CD4-positive, alpha-beta T cell treated with Interleukin-21 for 1 hour (primary cell): Measurements from ENCODE around the gene P2RY8.
A peak's percentile ranks its signal among the peaks of the same experiment; 100 is the strongest.
"Not testable (repeated sequence)": the region's sequence is repeated elsewhere in the genome, so short reads cannot be mapped to it uniquely, and the experiment has no call there.

Experiments
- DNase-seq: peaks from one replicate; pipeline ENCODE4 v3.0.0-alpha.2; 2020

The P2RY8 gene

DNA sequence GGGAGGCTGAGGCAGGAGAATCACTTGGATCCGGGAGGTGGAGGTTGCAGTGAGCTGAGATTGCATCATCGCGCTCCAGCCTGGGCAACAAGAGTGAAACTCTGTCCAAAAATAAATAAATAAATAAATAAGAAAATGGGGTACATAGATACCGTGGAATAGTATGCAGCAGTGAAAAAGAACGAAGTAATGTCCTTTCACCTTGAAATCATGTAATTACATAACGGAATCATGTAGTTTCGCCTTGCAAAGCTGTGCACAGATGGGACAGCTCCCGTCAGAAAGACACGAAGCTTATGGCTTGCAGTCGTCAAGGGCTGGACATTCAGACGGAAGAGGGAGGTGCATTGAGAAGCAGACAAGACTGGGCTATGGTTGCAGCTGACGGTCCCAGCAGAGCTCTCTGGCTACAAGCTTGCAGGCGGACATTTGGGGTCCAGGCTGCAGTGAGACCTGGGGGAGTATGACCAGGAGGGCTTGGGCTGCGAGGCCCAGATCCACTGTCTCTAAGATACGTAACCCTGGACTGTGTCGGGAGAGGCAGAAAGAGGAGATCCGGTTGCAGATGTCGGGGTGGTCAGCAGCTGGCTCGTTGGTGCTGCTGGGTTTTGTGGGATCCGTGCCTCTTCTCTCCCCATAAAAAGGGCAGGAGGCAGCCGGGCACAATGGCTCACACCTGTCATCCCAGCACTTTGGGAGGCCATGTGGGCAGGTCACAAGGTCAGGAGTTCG, 6.2 kb upstream of the P2RY8 start:
- DNase-seq, result no peak

DNA sequence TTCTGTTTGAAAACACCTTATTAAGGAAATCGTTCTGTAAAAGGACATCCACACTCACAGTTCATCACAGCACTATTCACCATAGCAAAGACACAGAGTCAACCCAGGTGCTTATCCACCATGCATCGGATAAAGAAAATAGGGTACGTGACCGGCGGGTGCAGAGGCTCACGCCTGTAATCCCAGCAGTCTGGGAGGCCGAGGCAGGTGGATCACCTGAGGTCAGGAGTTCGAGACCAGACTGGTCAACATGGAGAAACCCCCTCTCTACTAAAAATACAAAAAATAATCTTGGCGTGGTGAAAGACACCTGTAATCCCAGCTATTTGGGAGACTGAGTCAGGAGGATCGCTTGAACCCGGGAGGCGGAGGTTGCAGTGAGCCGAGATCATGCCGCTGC, 2.2 kb upstream of the P2RY8 start:
- DNase-seq, result not testable (repeated sequence)

DNA sequence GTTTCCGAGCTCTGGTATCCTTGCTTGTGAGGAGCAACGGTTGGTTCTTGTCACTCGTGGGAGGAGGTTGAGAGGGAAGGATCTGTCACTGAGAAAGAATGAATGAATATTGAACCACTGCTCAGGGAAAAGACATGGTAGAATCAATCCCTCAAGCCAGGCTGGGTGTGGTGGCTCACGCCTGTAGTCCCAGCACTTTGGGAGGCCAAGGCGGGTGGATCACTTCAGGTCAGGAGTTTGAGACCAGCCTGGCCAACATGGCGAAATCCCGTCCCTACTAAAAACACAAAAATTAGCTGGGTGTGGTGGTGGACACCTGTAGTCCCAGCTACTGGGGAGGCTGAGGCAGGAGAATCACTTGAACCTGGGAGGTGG, 718 bp upstream of the P2RY8 start:
- DNase-seq, result not testable (repeated sequence)

DNA sequence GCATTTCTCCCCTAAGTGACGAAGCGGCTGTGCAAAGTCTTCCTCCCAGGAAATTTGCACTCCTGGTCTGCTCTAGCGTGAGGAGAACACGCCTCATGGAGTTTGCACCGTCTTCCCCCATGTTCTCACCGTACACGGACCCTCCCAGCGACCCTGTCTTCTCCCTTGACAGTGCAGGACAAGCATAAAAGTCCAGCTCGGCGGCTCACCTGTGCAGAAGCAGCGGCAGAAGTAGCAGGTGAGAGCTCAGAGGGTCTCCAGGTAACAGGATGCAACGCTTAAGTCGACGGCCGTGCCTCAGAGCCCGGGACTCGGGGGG, 314 bp downstream of the P2RY8 start:
- DNase-seq, result peak; percentile 27

DNA sequence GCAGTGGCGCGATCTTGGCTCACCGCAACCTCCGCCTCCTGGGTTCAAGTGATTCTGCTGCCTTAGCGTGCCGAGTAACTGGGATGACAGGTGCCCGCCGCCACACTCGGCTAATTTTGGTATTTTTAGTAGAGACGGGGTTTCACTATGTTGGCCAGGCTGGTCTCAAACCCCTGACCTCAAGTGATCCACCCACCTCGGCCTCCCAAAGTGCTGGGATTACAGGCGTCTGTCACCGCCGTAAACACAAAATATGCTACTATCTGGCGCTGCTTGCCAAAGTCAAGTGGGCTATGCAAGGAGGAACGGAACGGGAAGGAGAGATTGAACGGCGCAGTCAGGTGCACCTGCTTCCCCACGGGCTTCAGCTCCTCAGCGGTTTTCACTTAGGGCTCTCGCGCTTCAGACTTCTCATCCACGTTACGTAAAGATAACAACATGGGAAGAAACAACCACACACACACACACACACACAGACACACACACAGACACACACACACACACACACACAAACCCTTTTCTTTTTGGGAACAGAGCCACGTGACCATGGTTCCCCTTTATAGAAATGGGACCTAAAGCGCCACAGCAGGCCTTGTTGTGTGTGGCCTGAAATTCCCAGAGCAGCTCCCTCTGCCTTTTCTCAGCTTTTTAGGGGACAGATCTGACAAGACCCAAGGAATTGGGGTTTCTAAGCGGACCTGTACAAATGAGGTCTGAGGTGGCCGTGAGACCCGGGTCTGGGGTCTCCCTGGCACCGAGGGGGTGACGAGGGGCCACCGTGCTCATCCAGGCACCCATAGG, 1.5 kb downstream of the P2RY8 start:
- DNase-seq, result peak; percentile 47

DNA sequence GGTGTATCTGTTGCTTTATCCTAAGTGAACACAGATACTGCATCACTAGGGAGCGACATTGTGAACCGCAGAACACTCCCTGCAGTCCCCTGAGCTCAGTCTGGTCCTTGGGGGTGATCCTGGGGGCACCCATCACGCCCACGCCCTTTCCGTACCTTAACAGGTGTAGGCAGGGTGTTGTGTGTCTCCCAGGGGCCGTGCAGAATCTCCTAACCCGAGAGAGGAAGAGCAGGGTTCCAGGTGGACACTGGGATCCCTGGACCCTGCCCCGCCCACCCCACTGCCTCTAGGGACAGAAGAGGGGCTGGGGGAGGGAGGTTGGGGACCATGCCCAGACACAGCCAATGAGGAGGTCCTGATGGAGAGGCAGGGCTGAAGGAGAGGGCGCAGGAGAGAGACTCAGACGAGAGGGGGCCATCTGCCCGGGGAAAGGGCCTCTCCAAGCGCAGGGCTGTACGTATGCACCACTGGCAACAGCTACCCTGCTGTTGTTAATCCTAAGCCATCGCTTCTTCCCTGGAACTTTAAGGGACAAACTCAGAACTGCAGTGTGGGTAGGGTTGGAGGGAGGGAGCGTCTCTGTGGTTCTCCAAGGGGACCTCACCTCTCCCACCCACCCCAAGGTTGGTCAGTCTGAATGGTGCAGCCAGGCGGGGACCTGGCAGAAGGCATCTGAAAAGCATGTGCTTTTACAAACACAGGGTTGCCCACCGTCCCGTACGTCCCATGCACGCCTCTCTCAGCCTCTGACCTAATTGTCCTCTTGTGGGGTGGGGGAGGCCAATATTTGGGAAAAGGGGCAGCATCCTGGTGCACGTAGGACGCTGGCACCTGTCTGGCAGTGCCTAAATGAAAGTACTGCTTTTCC, 2.5 kb downstream of the P2RY8 start:
- peak; percentile 30 for DNase-seq

DNA sequence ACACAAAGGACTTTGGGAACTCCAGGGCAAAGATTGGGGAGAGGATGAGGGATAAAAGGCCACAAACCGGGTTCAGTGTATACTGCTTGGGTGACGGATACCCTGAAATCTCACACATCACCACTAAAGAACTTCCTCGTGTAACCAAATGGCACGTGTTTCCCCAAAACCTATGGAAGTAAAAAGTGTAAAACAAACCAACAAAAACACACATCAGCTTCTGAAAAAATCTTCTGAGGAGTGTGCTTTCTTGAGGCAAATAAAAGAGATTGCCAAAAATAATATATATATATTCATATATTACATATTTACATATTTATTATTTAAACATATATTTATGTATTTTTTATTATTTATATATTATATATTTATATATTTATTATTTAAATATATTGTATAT, 3.9 kb downstream of the P2RY8 start:
- no peak for DNase-seq

DNA sequence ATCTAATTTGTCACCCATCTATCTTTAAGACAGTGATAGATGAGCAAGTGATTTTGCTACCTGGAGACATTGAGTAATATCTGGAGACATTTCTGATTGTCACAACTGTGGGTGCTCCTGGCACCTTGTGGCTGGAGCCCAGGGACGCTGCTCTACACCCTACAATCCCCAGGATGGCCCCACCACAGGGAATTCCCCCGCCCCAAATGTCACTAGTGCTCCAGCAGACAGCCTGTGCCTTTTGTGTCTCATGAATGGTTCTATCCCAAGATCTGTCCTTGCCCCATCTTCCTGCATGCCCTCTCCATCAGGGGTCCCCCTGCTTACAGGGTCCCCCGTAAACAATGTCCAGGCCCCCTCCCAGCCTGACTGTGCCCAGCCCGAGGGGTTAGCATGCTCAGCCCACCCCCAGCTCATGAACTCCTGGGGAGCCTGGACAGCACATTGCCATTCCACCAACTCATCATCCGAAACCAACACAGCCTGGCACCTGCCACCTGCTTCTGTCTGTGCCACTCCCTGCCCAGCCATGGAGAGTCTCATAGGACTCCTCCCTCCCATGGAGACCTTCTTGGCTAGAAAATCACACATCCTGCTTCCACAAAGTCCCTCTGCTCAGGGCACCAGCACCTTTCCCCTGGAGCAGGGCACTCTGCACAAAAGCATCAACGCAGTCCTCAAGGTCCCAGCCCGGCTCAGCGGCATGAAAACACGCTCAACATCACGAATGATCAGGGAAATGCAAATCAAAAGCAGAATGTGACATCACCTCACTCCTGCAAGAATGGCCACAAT, 5.7 kb downstream of the P2RY8 start:
- DNase-seq, result no peak

DNA sequence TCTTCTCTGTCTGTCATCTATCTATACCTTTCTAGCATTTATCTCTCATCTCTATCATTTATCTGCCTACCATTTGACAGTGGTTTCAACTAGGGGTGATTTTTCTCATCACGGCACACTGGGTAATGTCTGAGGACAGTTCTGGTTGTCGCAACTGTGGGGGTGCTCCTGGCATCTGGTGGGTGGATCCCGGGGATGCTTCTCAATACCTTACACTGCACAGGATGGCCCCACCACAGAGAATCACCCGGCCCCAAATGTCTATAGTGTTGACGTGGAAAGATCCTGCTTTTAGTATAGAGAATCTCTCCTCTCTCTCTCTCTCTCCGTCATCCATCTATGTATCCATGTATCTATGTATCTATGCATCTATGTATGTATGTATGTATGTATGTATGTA, 7.2 kb downstream of the P2RY8 start:
- DNase-seq, result no peak

DNA sequence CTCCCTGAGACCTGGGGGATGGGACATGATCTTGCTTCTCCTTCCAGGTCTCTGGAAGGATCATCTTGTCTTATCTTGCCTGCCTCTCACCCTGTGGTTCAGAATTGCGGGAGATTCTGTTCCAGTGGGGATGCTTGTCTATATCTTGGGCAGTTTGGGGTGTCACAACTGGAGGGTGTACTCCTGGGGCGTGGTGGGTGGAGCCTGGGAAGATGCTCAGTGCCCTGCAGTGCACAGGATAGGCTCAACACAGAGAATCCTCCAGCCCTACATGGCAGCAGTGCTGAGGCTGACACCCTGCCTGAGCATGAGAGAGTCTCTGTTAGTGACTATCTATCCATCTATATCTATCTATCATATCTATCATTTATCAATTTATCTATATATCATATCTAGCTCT, 7.7 kb downstream of the P2RY8 start:
- no peak for DNase-seq

DNA sequence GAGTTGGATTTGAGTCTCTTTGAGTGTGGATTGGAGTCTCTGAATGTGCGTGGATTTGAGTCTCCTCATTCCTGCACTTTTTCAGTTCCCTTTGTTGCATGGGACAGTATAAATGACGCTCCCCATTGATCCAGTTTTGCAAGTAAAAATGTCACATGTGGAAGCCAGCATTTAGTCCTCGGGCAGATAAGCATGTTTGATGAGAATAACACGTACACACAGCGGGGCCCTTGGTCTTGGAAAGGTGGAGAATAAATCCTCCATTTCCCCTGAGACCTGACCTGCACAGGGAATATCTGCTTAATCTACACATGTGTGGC, 8.1 kb downstream of the P2RY8 start:
- DNase-seq, result no peak

DNA sequence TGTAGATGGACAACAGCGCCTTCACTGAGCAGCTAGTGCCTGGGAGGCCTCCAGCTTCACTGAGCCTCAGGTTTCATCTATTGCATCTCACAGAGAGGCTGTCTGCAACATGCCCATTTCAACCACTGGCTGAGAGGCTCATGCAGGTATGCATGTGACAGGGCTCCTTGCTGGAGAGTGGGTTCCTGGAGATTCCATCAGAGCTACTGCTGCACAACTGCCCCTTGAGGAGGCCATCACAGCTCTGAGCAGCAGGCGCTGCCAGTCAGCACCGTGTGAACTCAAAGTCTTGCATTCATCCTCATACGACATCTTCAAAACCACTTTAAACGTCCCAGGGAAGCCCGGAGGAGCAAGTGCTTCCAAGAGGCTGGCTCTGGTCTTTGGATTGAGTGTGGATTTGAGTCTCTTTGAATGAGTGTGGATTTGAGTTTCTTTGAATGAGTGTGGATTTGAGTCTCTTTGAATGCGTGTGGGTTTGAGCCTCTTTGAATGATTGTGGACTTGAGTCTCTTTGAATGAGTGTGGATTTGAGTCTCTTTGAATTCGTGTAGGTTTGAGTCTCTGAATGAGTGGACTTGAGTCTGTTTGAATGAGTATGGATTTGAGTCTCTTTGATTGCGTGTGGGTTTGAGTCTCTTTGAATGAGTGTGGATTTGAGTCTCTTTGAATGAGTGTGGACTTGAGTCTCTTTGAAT, 8.7 kb downstream of the P2RY8 start:
- DNase-seq, result no peak

DNA sequence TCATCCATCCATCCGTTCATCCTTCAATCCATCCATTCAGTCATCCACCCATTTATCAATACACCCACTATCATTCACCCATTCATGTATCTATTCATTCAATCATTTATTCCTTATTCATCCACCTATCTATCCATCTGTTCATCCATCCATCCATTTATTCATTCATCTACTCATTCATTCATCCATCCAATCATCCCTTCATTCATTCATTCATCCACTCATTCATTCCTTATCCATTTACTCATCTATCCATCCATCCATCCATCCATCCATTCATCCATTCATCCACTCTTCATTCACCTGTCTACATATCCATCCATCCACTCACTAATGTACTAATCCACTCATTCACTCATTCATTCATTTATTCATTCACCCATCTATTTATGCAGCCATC, 9.5 kb downstream of the P2RY8 start:
- no peak for DNase-seq

DNA sequence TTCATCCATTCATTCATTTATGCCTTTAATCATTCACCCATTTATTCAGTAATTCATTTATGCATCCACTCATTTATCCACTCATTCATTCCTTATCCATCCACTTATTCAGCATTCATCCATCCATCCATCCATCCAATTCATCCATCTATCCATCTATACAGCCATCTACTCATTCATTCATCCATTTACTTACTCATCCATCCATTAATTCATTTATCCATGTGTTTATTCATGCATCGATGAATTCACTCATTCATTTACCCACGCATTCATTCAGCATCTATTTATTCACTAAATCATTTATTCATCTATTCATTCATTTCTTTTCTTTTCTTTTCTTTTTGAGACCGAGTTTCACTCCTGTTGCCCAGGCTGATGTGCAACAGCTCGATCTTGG, 10.4 kb downstream of the P2RY8 start:
- no peak for DNase-seq

DNA sequence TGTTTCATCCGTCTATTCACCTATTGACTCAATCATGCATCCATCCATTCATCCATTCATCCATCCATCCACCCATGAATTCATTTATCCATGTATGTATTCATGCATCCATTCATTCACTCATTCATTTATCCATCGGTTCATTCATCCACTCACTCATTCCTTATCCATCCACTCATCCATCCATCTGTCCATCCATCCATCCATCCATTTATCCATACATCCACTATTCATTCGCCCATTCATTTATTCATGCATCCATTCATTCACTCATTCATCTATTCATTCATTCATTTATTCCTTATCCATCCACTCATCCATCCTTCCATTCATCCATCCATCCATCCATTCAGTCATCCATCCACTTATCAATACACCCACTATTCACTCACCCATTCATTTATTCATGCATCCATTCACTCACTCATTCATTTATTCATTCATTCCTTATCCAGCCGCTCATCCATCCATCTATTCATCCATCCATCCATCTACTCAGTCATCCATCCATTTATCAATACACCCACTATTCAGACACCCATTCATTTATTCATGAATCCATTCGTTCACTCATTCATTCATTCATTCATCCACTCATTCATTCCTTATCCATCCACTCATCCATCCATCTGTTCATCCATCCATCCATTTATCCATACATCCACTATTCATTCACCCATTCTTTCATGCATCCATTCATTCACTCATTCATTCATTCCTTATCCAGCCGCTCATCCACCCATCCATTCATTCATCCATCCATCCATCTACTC, 11.2 kb downstream of the P2RY8 start:
- DNase-seq, result no peak

DNA sequence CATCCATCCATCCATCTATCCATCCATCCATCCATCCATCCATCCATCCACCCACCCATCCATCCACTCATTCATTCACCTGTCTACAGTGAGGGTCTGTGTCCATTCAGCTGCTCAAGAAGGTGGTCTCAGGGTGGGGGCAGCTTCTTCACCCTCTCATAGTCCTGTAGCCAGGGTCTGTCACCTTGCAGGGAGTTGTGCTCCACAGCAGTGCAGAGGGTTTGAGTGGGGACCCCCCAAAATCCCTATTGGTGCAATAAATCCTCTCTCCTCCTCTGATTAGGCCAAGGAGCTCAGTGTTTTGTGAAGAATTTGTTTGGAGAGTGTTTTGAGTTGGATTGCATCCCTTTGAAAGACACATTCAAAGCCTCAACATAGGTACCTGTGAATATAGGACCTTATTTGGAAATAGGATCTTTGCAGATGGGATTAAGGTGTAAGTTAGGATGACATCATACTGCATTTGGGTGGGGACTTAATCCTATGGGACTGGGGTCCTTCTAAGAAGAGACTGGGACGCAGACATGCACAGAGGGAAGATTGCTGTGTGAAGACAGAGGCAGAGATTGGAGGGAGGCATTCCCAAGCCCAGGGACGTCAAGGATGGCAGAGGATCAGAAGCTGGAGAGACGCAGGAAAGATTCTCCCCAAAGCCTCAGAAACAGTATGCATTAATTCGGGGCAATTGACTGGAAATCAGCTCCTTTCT, 12.0 kb downstream of the P2RY8 start:
- DNase-seq, result no peak

DNA sequence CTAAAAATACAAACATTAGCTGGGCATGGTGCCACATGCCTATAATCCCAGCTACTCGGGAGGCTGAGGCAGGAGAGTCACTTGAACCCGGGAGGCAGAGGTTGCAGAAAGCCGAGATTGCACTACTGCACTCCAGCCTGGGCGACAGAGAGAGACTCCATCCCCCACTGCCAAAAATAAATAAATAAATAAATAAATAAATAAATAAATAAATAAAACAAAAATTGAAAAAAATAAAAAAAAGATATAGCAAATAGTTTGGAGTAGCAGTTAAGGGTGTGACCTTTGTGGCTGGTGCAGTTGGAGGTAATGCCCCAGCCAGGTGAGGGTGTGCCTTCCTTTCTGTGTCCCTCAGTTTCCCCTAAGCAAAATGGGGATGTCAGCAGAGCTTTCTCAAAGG, 14.1 kb downstream of the P2RY8 start:
- DNase-seq, result not testable (repeated sequence)

DNA sequence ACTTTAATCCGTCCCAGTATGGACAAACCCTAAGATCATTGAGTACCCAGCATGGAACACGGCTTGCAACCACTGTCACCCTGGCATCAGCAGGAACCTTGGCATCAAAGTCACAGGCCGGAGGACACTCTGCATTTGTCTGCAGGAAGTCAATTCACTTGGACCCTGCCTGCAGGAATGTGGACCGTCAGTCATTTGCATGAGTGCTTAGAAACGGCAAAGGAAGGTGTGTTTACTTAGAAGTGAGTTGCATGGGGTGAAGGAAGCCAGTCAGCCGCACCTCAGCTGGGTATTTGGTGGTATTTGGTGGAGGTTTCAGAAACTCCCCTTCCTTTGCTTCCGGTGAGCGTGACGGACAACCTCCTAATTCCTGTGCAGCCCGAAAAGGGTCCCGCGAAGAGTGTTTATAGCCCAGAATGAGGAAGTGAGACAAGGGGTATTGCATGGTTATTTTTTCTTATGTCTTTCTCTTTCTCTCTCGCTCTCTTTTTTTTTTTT, 15.5 kb downstream of the P2RY8 start:
- peak; percentile 79 for DNase-seq

DNA sequence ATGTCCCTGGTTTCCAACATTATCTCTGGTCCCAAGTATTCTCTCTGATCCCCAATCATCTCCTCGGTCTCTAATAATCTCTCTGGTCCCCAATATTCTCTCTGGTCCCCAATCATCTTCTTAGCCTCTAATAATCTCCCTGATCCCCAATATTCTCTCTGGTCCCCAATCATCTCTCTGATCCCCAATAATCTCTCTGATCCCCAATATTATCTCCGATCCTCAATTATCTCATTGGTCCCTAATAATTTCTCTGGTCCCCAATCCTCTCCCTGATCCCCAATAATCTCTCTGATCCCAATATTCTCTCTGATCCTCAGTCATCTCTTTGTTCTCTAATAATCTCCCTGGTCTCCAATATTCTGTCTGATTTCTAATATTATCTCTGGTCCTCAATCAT, 16.6 kb downstream of the P2RY8 start:
- DNase-seq, result no peak

DNA sequence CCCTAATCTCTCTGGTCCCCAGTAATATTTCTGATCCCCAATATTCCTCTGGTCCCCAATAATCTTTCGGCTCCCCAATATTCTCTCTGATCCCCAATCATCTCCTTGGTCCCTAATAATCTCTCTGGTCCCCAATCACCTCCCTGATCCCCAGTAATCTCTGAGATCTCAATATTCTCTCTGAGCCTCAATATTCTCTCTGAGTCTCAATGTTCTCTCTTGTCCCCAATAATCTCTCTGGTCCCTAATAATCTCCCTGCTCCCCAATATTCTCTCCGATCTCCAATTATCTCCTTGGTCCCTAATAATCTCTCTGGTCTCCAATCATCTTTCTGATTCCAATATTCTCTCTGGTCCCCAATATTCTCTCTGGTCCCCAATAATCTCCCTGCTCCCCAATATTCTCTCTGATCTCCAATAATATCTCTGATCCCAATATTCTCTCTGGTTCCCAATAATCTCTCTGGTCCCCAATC, 17.9 kb downstream of the P2RY8 start:
- no peak for DNase-seq

DNA sequence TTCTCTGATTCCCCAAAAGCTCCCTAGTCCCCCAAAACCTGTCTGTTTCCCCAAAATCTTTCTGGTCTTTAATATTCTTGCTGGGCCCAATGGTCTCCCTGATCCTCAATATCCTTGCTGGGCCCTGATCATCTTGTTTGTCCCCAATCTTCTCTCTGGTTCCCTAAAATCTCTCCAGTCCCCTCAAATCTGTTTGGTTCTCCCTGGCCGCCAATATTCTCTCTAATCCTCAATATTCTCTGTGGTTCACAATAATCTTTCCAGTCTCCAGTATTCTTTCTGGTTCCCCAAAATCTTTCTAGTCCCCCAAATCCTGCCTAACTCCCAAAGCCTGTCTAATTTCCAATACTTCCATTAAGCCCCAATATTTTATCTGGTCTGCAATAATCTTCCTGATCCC, 18.5 kb downstream of the P2RY8 start:
- no peak for DNase-seq
